Liver (tissue), 9 donors: ENCODE measurements around the gene ANTXR2. TPM values are rescaled to one million over a fixed set of nuclear protein-coding genes. Genes with fewer than 3 reads are reported as not detected.

Source experiments
- DNase-seq: peaks from one replicate; pipeline ENCODE4 v3.0.0-alpha.2; 2017; ENCODE audit warnings: low spot score
- H3K27ac ChIP-seq, 2 donors: one replicate each; pipeline ENCODE4 v1.7.0; 2013; ENCODE audit warnings: inconsistent platforms in 2 of 2, low read length in 2 of 2, control low read depth in 1 of 2, low read depth in 1 of 2, mild to moderate bottlenecking in 1 of 2
- H3K27me3 ChIP-seq, 4 donors: one replicate each; pipeline versions ENCODE4 v1.6.1 to v1.7.0; 2013; ENCODE audit warnings: low read length in 3 of 4, inconsistent platforms in 1 of 4, mild to moderate bottlenecking in 1 of 4, moderate library complexity in 1 of 4; ENCODE audit not compliant: control insufficient read depth in 4 of 4, insufficient read depth in 4 of 4
- H3K36me3 ChIP-seq, 4 donors: one replicate each; pipeline versions ENCODE4 v1.6.1 to v1.7.0; 2013; ENCODE audit warnings: low read length in 3 of 4, mild to moderate bottlenecking in 3 of 4, low read depth in 1 of 4, moderate library complexity in 1 of 4; ENCODE audit not compliant: control insufficient read depth in 4 of 4, insufficient read depth in 3 of 4
- H3K4me1 ChIP-seq, 4 donors: one replicate each; pipeline versions ENCODE4 v1.6.1 to v1.7.0; 2013; ENCODE audit warnings: low read length in 3 of 4, mild to moderate bottlenecking in 3 of 4, moderate library complexity in 1 of 4; ENCODE audit not compliant: control insufficient read depth in 4 of 4, insufficient read depth in 4 of 4
- H3K4me3 ChIP-seq, 3 donors: one replicate each; pipeline versions ENCODE4 v1.6.1 to v1.7.0; 2013; ENCODE audit warnings: low read length in 3 of 3, control low read depth in 1 of 3, low read depth in 1 of 3, mild to moderate bottlenecking in 1 of 3
- H3K9ac ChIP-seq, 2 donors: one replicate each; pipeline ENCODE4 v1.7.0; 2013; ENCODE audit warnings: low read length in 2 of 2, mild to moderate bottlenecking in 2 of 2, moderate library complexity in 2 of 2, control low read depth in 1 of 2, low read depth in 1 of 2
- H3K9me3 ChIP-seq, 4 donors: one replicate each; pipeline versions ENCODE4 v1.6.1 to v1.7.0; 2013; ENCODE audit warnings: low read length in 3 of 4; ENCODE audit not compliant: control insufficient read depth in 4 of 4
- EGR1 ChIP-seq, 2 donors: IDR thresholded peaks; 2 replicates each; pipeline ENCODE4 v1.6.1; 2016 to 2018; ENCODE audit warnings: antibody characterized with exemption in 2 of 2, low read depth in 2 of 2
- FOXA1 ChIP-seq: IDR thresholded peaks from 2 replicates; pipeline ENCODE4 v1.6.1; 2016; ENCODE audit warnings: antibody characterized with exemption
- FOXA2 ChIP-seq: IDR thresholded peaks from 2 replicates; pipeline ENCODE4 v1.6.1; 2016; ENCODE audit warnings: antibody characterized with exemption
- GABPA ChIP-seq, 2 donors: IDR thresholded peaks in 1 of 2; conservative IDR thresholded peaks in 1 of 2; 2 replicates each; pipeline ENCODE4 v1.6.1; 2016; ENCODE audit warnings: antibody characterized with exemption in 2 of 2, mild to moderate bottlenecking in 1 of 2, moderate library complexity in 1 of 2
- JUND ChIP-seq, 2 donors: IDR thresholded peaks; 2 replicates each; pipeline ENCODE4 v1.6.1; 2016; ENCODE audit warnings: antibody characterized with exemption in 2 of 2
- NR2F2 ChIP-seq: IDR thresholded peaks from 2 replicates; pipeline ENCODE4 v1.6.1; 2016; ENCODE audit warnings: antibody characterized with exemption
- RAD21 ChIP-seq, 2 donors: IDR thresholded peaks; 2 replicates each; pipeline ENCODE4 v1.6.1; 2016; ENCODE audit warnings: antibody characterized with exemption in 2 of 2, mild to moderate bottlenecking in 2 of 2
- RXRA ChIP-seq, 2 donors: IDR thresholded peaks; 2 replicates each; pipeline ENCODE4 v1.6.1; 2017 to 2018; ENCODE audit warnings: antibody characterized with exemption in 2 of 2, mild to moderate bottlenecking in 1 of 2
- SP1 ChIP-seq: IDR thresholded peaks from 2 replicates; pipeline ENCODE4 v1.6.1; 2018; ENCODE audit warnings: antibody characterized with exemption, mild to moderate bottlenecking
- TAF1 ChIP-seq: conservative IDR thresholded peaks from 2 replicates; pipeline ENCODE4 v1.6.1; 2016; ENCODE audit warnings: antibody characterized with exemption, mild to moderate bottlenecking
- YY1 ChIP-seq: IDR thresholded peaks from 2 replicates; pipeline ENCODE4 v1.6.1; 2016; ENCODE audit warnings: antibody characterized with exemption, mild to moderate bottlenecking
- WGBS: extraction: QIAGEN DNeasy Blood & Tissue Kit; methylation state at CpG from one replicate; pipeline ENCODE4 v1.1.7; 2013; 5-methylcytosine and 5-hydroxymethylcytosine counted together
- polyA plus RNA-seq, 2 donors: library from polyadenylated mRNA; stranded (reverse) in 1 of 2; unstranded in 1 of 2; fragments of 200-250 nt in 1 of 2; fragments of >200 nt in 1 of 2; fragmentation: Nextera tagmentation in 1 of 2; extraction: Ambion mirVana in 1 of 2; gene quantifications; one replicate each; pipeline versions ENCODE4 v1.2.1 to v1.2.3, GENCODE V29; 2013 to 2015
- total RNA-seq, 2 donors: library from RNA; depleted of rRNA; stranded (reverse); fragments of >200 nt; gene quantifications; one replicate each; pipeline ENCODE4 v1.2.3, GENCODE V29; 2014
- TF ChIP-seq, protein P1 (sequence below): IDR thresholded peaks from 2 replicates; pipeline ENCODE4 v1.6.1; 2016; ENCODE audit warnings: antibody characterized with exemption, mild to moderate bottlenecking
- TF ChIP-seq, protein P2 (sequence below): IDR thresholded peaks from 2 replicates; pipeline ENCODE4 v1.6.1; 2016; ENCODE audit warnings: antibody characterized with exemption
- TF ChIP-seq, protein P3 (sequence below): fragments of 150-350 bp; IDR thresholded peaks from 2 replicates; pipeline ENCODE4 v1.5.1; 2017; ENCODE audit warnings: improper control_type of control experiment, low read depth, low read length; ENCODE audit not compliant: missing input control
- TF ChIP-seq, protein P4 (sequence below): IDR thresholded peaks from 2 replicates; pipeline ENCODE4 v1.6.1; 2016; ENCODE audit warnings: antibody characterized with exemption
- TF ChIP-seq, protein P5 (sequence below): IDR thresholded peaks from 2 replicates; pipeline ENCODE4 v1.6.1; 2016; ENCODE audit warnings: antibody characterized with exemption
- donor health status: healthy.
- donor health status: healthy.
- donor health status: healthy.
- donor health status: healthy.
- donor health status: healthy.

ANTXR2 gene
- total and polyA plus RNA-seq, 4 donors = 16.1 to 30.5 (median 21.3) TPM

DNA sequence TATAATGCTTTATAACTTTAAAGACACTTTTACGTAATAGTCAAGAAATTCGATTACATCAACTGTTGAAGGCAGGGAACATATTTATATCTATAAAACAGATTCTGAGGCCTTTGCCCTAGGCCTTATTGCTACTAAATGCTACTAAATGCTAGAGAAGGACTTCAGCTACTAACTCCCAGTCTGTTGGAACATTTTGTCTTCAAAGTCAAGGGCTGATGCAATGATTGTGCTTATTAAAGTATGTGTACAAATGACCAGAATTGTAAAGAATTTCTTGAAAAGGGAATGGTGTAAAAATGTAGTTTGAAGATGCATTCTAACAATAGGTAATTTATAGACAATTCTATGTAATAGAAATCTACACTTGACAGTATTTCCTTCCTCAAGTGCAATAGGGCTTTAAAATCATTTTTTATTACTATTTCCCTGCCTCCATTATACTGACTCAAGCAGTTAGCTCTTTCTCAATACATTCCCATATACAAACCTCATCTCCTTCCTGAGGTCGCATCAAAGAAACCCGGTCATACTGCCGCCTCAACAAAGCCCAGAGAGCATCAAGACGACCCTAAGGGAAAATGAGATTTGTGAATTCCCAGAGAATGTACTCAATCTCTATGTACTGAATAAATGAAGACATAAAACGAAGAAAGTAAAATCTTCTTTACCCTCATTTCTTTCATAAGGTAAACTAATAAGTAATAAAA is 95.7 kb downstream of the ANTXR2 start:
- 95% methylated on average over 7 of the region's 7 CpGs for WGBS
- TF ChIP-seq SP1 (no peak), NR2F2 (no peak), TAF1 (no peak), RAD21 (IDR thresholded peaks at IDR 0.05) (no peak), JUND (IDR thresholded peaks at IDR 0.05) (no peak), EGR1 (IDR thresholded peaks at IDR 0.05; ENCODE audit: low read depth in 2 of 2) (no peak), FOXA2 (no peak), YY1 (no peak), RXRA (IDR thresholded peaks at IDR 0.05) (no peak), FOXA1 (no peak), GABPA (IDR thresholded peaks at IDR 0.05 in 1 of 2, conservative IDR thresholded peaks at IDR 0.05 in 1 of 2) (no peak)
- TF ChIP-seq, protein P1, sequence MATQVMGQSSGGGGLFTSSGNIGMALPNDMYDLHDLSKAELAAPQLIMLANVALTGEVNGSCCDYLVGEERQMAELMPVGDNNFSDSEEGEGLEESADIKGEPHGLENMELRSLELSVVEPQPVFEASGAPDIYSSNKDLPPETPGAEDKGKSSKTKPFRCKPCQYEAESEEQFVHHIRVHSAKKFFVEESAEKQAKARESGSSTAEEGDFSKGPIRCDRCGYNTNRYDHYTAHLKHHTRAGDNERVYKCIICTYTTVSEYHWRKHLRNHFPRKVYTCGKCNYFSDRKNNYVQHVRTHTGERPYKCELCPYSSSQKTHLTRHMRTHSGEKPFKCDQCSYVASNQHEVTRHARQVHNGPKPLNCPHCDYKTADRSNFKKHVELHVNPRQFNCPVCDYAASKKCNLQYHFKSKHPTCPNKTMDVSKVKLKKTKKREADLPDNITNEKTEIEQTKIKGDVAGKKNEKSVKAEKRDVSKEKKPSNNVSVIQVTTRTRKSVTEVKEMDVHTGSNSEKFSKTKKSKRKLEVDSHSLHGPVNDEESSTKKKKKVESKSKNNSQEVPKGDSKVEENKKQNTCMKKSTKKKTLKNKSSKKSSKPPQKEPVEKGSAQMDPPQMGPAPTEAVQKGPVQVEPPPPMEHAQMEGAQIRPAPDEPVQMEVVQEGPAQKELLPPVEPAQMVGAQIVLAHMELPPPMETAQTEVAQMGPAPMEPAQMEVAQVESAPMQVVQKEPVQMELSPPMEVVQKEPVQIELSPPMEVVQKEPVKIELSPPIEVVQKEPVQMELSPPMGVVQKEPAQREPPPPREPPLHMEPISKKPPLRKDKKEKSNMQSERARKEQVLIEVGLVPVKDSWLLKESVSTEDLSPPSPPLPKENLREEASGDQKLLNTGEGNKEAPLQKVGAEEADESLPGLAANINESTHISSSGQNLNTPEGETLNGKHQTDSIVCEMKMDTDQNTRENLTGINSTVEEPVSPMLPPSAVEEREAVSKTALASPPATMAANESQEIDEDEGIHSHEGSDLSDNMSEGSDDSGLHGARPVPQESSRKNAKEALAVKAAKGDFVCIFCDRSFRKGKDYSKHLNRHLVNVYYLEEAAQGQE = no peak
- TF ChIP-seq, protein P2, sequence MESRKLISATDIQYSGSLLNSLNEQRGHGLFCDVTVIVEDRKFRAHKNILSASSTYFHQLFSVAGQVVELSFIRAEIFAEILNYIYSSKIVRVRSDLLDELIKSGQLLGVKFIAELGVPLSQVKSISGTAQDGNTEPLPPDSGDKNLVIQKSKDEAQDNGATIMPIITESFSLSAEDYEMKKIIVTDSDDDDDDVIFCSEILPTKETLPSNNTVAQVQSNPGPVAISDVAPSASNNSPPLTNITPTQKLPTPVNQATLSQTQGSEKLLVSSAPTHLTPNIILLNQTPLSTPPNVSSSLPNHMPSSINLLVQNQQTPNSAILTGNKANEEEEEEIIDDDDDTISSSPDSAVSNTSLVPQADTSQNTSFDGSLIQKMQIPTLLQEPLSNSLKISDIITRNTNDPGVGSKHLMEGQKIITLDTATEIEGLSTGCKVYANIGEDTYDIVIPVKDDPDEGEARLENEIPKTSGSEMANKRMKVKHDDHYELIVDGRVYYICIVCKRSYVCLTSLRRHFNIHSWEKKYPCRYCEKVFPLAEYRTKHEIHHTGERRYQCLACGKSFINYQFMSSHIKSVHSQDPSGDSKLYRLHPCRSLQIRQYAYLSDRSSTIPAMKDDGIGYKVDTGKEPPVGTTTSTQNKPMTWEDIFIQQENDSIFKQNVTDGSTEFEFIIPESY = no peak
- TF ChIP-seq, protein P3, sequence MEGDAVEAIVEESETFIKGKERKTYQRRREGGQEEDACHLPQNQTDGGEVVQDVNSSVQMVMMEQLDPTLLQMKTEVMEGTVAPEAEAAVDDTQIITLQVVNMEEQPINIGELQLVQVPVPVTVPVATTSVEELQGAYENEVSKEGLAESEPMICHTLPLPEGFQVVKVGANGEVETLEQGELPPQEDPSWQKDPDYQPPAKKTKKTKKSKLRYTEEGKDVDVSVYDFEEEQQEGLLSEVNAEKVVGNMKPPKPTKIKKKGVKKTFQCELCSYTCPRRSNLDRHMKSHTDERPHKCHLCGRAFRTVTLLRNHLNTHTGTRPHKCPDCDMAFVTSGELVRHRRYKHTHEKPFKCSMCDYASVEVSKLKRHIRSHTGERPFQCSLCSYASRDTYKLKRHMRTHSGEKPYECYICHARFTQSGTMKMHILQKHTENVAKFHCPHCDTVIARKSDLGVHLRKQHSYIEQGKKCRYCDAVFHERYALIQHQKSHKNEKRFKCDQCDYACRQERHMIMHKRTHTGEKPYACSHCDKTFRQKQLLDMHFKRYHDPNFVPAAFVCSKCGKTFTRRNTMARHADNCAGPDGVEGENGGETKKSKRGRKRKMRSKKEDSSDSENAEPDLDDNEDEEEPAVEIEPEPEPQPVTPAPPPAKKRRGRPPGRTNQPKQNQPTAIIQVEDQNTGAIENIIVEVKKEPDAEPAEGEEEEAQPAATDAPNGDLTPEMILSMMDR = no peak
- TF ChIP-seq, protein P4, sequence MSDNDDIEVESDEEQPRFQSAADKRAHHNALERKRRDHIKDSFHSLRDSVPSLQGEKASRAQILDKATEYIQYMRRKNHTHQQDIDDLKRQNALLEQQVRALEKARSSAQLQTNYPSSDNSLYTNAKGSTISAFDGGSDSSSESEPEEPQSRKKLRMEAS = no peak
- TF ChIP-seq, protein P5, sequence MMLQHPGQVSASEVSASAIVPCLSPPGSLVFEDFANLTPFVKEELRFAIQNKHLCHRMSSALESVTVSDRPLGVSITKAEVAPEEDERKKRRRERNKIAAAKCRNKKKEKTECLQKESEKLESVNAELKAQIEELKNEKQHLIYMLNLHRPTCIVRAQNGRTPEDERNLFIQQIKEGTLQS = no peak
- peaks cover 2 to 30% (median 23%) of the 10 kb centered on the region in 4 donors for H3K36me3 ChIP-seq
- H3K9ac ChIP-seq = no peak overlapping the region
- H3K4me3 ChIP-seq = no peak overlapping the region
- DNase-seq = no peak
- H3K27ac ChIP-seq = no peak overlapping the region
- H3K4me1 ChIP-seq = no peaks in the 10 kb centered on the region
- no peaks in the 10 kb centered on the region for H3K9me3 ChIP-seq
- no peaks in the 10 kb centered on the region for H3K27me3 ChIP-seq
